ENCODE data around the gene DCTN1.

- peak in 5 of 7 experiments; percentile 95 to 99 (median 97) for TF ChIP-seq CTCF (IDR thresholded peaks at IDR 0.05)
- no peak for TF ChIP-seq POLR2A (IDR thresholded peaks at IDR 0.05)
- TF ChIP-seq POLR2AphosphoS5 (IDR thresholded peaks at IDR 0.05) = peak in 2 of 3 donors; percentile 76 to 82
Observed at GRCh38 chr2:74391580-74392448, 11.7 kb upstream of the DCTN1 start.

Data from stomach (tissue), 4 donors.